Stimulated activated CD4-positive, alpha-beta T cell treated with anti-CD3 and anti-CD28 coated beads, Interleukin-1b, Interleukin-23, amount 100 ng/mL, for 48 hours (primary cell): ENCODE results near the gene LRRC4B.

Source experiments
- DNase-seq: peaks from one replicate; pipeline ENCODE4 v3.0.0-alpha.2; 2020

LRRC4B gene

GRCh38 chr19:50570997-50571396 is 2.8 kb upstream of the LRRC4B start:
- no peak for DNase-seq

GRCh38 chr19:50569938-50570540 is 1.8 kb upstream of the LRRC4B start:
- DNase-seq, result no peak

- no peak for DNase-seq
These were observed 778 bp upstream of the LRRC4B start for GRCh38 chr19:50568728-50569698.

DNA sequence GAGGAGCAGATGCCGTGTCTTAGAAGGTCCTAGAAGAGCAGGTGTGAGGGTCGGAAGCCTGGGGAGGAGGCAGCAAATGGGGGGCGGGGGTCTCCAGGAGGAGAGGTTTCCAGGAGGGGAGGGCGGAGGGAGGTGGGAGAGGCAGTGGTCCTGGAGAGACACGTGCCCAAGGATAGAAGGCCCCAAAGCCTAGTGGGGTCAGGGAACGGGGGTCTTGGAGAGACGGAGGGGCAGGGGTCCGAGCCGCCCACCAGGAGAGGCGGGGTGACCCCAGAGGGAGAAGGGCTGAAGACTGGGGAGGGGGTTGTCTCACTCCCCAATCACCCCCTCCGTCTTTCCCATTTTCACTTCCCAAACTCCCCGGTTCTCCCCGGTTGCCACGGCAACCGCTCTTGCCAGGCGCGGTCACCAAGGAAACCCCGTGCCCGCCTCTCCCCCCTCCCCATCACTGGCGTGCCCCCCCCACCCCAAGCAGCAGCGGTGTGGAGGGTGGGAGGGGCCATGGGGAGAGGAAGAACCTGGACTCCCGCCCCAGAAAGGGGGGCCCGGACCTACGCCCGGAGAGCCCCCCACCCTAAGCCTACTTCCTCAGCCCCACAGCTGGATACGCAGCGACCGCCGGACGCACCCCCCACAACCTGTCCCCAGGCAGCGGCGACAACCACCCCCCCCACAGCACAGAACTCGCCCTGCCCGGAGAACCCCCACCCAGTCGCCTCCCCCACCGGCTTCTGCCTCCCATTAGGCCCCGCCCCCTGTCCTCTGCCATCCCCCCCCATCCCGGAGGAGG is 988 bp downstream of the LRRC4B start:
- DNase-seq, result no peak

- no peak for DNase-seq
These were observed 2.0 kb downstream of the LRRC4B start for GRCh38 chr19:50565984-50566903.

GRCh38 chr19:50564229-50565105 is 3.8 kb downstream of the LRRC4B start:
- no peak for DNase-seq

DNA sequence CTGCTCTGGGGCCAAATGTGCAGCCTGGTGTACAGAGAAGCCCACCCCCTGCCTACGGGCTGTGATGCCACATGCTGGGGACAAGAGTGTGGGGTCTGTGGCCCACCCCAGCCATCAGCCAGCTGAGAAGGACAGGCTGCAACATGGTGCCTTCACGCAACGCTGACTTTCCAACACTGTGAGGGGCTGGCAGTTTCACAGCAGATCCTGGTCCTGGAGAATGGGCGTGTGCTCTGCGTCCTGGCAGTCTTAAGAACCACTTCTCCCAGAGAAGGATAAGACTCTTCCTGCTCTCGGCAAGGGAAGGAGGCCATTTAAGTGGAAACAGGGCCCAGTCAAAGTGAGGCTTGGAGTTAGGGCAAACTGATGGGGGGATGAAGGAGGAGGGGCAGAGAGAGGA is 4.6 kb downstream of the LRRC4B start:
- DNase-seq, result no peak

- no peak for DNase-seq
These were observed 5.2 kb downstream of the LRRC4B start for GRCh38 chr19:50562996-50563395.

DNA sequence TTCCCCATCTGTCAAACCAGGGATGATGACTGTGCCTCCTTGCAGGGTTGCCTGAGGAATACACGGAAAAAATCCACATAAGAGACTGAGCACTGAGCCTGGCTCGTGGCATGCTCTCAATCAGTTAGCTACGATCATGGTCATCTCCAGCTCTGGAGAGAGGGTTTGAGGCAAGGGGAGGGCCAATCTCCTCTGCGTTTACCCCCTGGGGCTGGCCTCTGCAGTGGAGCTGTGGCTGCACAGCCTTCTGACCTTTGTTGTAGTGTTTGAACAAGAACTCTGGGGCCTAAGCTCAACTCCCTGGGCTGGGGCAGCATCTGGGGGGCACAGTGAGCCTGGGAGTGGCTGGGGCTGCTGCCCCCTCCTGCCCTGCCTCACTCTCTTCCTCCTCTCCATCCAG is 5.9 kb downstream of the LRRC4B start:
- no peak for DNase-seq

- no peak for DNase-seq
These were observed 8.6 kb downstream of the LRRC4B start for GRCh38 chr19:50559636-50560035.

DNA sequence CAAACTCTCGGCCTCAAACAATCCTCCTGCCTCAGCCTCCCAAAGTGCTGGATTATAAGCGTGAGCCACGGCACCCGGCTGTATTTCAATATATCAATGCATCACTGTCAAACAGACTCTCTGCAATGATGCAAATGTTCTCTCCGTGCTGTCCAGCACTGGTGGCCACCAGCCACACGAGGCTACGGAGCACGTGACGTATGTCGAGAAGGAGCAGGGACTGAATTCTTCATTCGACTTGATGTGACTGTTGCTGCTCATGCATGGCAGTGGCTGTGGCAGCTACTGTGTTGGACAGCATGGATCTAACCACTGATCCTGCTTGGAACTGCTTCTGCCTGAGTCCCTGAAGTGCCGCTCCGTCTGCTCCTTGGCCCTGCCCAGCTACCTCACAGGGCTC is 9.8 kb downstream of the LRRC4B start:
- no peak for DNase-seq

- no peak for DNase-seq
These were observed 10.2 kb downstream of the LRRC4B start for GRCh38 chr19:50558039-50558438.

DNA sequence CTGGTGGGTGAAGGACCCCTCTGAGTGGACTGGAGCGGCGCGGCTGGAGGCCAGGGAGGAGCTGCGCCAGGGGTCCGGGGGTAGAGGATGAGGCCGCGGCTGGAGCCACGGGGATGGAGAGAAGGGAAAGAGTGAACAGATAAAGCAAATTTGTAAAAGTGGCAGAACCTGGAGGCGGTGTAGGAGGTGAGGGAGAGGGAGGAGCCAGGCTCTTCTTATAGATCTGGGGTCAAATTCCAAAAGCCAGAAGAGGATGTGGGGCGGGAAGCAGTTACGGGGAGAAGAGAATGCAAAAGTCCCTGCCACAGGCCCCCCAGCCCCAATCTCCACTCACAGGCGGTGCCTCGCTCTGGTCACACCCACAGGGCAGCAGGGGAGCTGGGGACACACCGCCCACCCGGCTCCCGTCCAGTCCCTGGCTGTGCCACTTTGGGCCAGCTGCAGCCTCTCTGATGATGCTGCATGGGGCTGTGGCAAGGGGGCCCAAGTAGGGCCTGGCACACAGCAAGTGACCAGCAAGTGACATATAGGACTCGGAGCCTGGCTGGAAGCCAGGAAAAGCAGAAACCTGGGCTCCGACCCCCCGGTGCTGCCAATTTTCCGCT is 11.1 kb downstream of the LRRC4B start:
- DNase-seq, result no peak

DNA sequence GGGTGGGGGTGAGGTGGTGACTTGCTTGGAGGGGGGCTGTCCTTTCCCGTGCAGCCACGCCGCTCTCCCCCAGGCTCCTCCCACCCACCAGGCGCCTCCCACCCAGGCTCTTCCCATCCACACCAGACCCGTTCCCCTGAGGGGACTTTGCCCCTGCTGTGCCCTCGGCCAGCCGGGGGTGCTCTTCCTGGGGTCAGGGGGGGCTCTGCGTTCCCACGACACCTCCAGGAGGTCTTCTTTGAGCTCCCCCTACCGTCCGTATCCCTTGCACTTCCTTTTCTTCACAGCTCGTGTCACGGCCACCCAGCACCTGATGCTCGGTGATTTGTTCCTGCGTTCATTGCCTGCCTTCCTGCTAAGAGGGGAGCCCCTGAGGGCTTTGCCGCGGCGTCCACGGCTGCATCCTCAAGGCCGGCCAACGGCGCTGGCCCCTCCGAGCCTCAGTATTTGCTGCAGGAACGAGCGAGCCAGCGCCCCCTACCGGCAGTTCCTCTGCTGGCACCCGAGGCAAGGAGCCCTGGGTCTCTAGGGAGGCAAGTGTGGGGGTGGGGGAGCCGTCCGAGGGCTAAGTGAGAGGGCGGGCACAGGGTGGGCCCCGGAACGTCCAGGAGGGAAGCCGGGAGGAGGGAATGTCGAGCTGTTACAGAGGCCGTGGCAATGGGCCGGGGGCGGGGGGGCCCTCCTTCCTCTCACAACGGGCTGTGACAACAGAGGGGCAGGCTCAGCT is 11.8 kb downstream of the LRRC4B start:
- peak; percentile 79 for DNase-seq

DNA sequence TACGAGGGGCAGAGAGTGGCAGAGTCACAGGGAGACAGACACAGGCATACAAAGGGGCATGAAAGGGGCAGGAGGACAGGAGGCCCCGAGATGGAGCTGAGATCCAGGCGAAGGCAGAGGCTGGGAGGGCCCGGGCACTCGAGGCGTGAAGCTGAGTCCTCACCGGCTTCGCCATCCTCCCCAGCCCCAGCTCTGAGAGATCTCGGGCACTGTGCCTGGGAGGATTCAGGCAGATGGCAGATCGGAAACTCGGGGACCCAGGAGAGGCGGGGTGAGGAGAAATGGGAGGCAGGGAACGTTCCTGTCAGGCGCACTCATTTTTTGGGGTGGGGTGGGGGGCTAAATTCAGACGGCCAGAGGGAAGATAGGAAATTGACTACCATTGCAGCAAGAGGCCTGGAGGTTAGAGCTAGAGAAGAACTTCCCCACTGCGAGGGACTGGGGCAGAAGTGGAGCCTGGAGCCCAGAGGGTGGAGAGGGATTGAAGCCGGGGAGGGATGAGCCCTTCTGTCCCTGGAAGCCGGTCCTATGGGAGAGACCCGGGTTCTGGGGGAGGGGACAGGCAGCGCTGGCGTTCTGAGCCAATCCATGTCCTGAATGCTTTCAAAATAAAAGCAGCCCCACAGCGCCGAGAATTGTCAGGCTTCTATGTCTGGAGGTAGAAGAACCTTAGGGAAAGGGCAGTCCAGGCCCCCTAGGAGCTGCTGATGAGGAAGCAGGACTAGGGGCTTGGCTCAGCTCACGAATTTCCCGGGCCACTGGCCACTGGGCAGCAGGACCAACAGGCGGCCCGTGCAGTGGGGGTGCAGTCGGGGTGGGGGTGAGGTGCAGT is 12.6 kb downstream of the LRRC4B start:
- DNase-seq, result no peak

- DNase-seq, result no peak
These were observed 13.2 kb downstream of the LRRC4B start for GRCh38 chr19:50555033-50555432.

- DNase-seq, result no peak
These were observed 14.0 kb downstream of the LRRC4B start for GRCh38 chr19:50554212-50554611.

DNA sequence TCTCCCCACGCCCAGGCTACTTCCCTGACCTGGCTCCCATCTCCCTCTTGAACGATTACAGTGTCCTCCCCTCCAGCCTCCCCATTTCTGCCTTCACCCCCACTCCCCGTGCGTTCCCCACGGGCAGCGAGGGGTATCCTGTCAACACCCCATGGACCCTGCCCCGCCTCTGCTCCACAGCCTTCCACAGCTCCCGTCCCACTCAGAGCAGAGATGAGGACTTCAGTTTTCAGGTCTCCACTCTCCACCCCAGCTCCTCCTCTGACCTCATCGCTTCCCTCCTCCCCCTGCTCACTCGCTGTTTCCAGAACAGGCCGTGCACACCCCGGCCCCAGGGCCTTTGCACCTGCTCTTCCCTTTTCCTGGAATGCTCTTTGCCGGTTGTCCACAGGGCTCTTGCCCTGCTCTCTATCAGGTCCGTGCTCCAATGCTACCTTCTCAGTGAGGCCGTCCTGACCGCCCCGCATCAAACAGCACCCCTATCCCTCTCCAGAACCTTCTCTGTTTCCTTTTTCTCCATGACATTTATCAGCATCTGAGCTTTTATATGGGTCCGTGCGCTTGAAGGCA is 15.0 kb downstream of the LRRC4B start:
- no peak for DNase-seq

GRCh38 chr19:50552540-50552939 is 15.7 kb downstream of the LRRC4B start:
- no peak for DNase-seq
